ENCODE measurements around the gene LDHD. TPM values are rescaled to one million over a fixed set of nuclear protein-coding genes. Genes with fewer than 3 reads are reported as not detected.

Gene LDHD
- total RNA-seq = 1.3 and 4.2 TPM in 2 replicates

DNA sequence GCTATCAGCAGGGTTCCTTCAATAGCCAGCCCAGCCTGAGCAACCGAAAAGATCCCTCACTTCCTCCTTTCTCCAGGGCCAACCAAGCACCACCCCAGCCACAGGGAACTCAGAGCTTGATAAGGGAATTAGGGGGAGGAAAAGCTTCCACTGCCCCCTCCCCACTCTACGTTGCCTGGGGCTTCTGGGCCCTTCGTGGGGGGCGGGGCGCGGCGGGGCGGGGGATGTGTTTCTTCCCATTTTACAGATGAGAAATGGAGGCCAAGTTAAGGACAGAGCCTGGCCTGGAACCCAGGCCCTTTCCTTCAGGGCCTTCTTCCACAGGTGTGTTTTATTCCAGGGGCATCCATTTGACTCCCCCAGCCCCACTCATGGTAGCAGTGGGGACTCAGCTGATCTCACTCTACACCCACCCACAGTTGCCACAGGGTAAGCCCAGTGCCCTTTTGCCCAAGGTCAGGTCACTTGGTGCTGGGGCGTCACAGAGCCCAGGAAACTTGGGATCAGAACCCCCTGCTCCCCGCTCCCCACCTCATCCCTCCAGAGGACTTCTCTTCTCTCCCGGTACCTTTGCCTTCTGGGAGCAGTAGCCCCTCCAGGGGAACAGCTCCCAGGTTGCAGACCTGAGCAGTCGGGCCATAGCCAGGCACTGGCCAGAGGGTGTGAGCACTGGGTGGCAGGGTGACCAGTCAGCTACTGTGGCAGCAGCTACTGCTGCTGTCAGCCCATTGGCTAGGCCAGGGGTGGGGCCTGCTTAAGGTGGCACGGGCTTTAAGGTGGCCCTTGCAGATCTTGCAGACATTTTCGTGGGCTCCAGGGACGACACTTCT is at the start of gene LDHD:
TSS of gene LDHD (minus strand) at position 700 of the 830 bp plus-strand sequence. CDS start at position 640, 60 bp downstream.

DNA sequence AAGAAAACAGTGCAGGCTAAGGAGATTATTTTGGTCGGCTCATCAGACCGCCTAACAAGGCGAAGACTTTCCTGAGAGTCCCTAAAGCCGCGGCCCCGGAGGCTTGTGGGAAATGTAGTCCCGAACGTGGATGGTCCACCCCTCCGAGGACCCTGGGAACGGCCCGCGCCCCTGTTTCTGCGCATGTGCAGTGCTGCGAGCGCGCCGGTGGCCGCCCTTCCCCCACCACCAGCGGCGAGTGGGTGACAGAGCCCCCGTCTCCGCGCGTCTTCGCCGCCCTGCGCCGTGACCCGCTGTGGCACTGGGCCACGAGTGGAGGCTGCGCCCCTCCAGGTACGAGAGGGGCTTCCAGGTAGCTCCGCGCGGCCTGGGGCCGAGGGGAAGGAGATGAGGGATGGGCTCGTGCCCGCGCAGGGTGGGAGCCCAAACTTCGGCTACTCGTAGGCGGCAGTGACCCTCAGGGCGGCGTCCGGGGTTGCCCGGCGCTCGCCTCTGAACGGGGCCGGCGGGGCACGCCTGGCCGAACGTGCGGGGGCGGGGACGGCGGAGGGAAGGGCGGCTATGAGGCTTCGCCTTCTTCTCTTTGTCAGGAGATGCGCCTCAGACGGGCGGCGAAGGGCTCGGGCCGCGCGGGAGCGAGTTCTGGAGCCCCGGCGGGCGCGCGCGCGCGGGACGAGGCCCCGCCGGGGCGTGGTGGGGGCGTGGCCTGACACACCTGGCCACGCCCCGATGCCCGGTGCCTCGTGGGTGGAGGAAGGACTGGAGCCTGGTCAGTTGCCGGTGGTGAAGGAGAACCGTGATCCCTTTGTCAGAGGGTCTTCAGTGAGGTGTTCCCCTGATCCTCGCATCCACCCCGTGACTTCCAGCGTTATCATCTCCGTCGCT is 32.0 kb upstream of the LDHD start, which contains the start of gene ZFP1:
TSS of gene ZFP1 (plus strand) at position 214 of the 885 bp plus-strand sequence. CDS start 4,428 bp downstream, outside the sequence.

Other genes starting within 250 kb of the LDHD start
- gene WDR59, start 131.7 kb downstream of the LDHD start, total RNA-seq = 10.4 and 12.8 TPM in 2 replicates
- 13.0 and 18.9 TPM in 2 replicates for gene ZNRF1, start 117.8 kb downstream of the LDHD start, total RNA-seq
- 8.7 and 19.2 TPM in 2 replicates for gene ZFP1, start 31.7 kb upstream of the LDHD start, total RNA-seq
- gene CTRB2, start 90.4 kb upstream of the LDHD start, total RNA-seq = not detected in 2 replicates
- not detected in 2 replicates for gene CTRB1, start 102.2 kb upstream of the LDHD start, total RNA-seq
- gene BCAR1, start 134.8 kb upstream of the LDHD start, total RNA-seq = 48.5 and 51.0 TPM in 2 replicates